Uterus (tissue), 4 donors: ENCODE measurements around the gene RNF126. TPM values are rescaled to one million over a fixed set of nuclear protein-coding genes. Genes with fewer than 3 reads are reported as not detected.

Source experiments
- DNase-seq, 2 donors: peaks; one replicate each; pipeline ENCODE4 v3.0.0-alpha.2; 2019 to 2020
- H3K27ac ChIP-seq, 2 donors: fragments of 200-600 bp; sonication (generic); 1 replicate in 1 of 2; 2 replicates in 1 of 2; pipeline ENCODE4 v1.5.1; 2016 to 2018
- H3K27me3 ChIP-seq, 2 donors: fragments of 200-600 bp; sonication (generic); one replicate each; pipeline ENCODE4 v1.5.1; 2018 to 2019; ENCODE audit warnings: control low read depth in 1 of 2
- H3K36me3 ChIP-seq, 2 donors: fragments of 200-600 bp; sonication (generic); one replicate each; pipeline ENCODE4 v1.5.1; 2019; ENCODE audit warnings: control low read depth in 1 of 2
- H3K4me1 ChIP-seq, 2 donors: fragments of 200-600 bp; sonication (generic); one replicate each; pipeline ENCODE4 v1.5.1; 2018 to 2019; ENCODE audit warnings: control low read depth in 1 of 2
- H3K4me3 ChIP-seq, 2 donors: fragments of 200-600 bp; sonication (generic); 1 replicate in 1 of 2; 2 replicates in 1 of 2; pipeline ENCODE4 v1.5.1; 2018 to 2019; ENCODE audit warnings: mild to moderate bottlenecking in 1 of 2
- H3K9me3 ChIP-seq, 2 donors: fragments of 200-600 bp; sonication (generic); one replicate each; pipeline ENCODE4 v1.5.1; 2019; ENCODE audit warnings: control low read depth in 1 of 2
- POLR2A ChIP-seq, 2 donors: fragments of 450-650 bp; IDR thresholded peaks; one replicate each; pipeline ENCODE4 v1.6.1; 2016; ENCODE audit warnings: antibody characterized with exemption in 2 of 2, mild to moderate bottlenecking in 1 of 2, moderate library complexity in 1 of 2
- intact Hi-C: fragments of 100-400 bp; cut with DNase I; formaldehyde crosslinking; loops from one replicate; pipeline ENCODE4 v1.15.1; 2023; ENCODE audit warnings: low total_unique reads
- total RNA-seq, 4 donors: library from RNA; depleted of rRNA in 3 of 4; stranded (reverse); fragments of >200 nt in 3 of 4; gene quantifications; one replicate each; pipeline versions ENCODE4 v1.1.0 to v1.2.4, GENCODE V29; 2014 to 2023
- TF ChIP-seq, protein P1 (sequence below), 4 experiments: fragments of 200-600 bp in 2 of 4; fragments of 450-650 bp in 2 of 4; sonication (generic) in 2 of 4; IDR thresholded peaks; one replicate each; pipeline ENCODE4 v1.5.1; 2016 to 2019; ENCODE audit warnings: antibody characterized with exemption in 4 of 4, mild to moderate bottlenecking in 2 of 4, moderate library complexity in 1 of 4
- donor health status: DM: yes; HTN: yes; CAD: no.

The RNF126 gene
- total RNA-seq, 4 donors from 2014 or later: 9.5 to 44.3 (median 18.2) TPM

DNA sequence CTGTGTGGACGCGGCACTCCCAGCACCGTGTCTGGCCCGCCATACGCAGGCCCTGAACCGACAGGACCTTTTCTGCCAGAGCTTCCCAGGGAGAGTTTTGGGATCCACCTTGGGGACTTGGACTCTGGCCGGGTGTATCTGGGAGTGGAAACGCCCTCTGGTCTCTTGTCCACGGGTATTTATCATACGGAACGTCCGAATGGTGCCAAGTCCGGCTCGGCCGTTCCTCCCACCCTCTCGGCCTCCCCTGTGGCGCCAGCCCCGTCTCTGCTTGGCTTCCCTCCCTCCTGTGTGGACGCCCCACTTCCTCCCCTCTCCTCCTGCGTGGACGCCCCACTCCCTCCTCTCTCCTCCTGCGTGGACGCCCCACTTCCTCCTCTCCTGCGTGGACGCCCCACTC, 61.2 kb downstream of the RNF126 start:
- no peak for DNase-seq
- Histone ChIP-seq H3K4me3 (no peak overlapping the region), H3K27me3 (no peaks in the 10 kb centered on the region), H3K9me3 (no peaks in the 10 kb centered on the region), H3K36me3 (no peaks in the 10 kb centered on the region), H3K27ac (no peak overlapping the region), H3K4me1 (no peaks in the 10 kb centered on the region)
- TF ChIP-seq, protein P1, sequence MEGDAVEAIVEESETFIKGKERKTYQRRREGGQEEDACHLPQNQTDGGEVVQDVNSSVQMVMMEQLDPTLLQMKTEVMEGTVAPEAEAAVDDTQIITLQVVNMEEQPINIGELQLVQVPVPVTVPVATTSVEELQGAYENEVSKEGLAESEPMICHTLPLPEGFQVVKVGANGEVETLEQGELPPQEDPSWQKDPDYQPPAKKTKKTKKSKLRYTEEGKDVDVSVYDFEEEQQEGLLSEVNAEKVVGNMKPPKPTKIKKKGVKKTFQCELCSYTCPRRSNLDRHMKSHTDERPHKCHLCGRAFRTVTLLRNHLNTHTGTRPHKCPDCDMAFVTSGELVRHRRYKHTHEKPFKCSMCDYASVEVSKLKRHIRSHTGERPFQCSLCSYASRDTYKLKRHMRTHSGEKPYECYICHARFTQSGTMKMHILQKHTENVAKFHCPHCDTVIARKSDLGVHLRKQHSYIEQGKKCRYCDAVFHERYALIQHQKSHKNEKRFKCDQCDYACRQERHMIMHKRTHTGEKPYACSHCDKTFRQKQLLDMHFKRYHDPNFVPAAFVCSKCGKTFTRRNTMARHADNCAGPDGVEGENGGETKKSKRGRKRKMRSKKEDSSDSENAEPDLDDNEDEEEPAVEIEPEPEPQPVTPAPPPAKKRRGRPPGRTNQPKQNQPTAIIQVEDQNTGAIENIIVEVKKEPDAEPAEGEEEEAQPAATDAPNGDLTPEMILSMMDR (IDR thresholded peaks at IDR 0.05): no peak
- no peak for TF ChIP-seq POLR2A (IDR thresholded peaks at IDR 0.05)
- intact Hi-C loops: no loop called here

DNA sequence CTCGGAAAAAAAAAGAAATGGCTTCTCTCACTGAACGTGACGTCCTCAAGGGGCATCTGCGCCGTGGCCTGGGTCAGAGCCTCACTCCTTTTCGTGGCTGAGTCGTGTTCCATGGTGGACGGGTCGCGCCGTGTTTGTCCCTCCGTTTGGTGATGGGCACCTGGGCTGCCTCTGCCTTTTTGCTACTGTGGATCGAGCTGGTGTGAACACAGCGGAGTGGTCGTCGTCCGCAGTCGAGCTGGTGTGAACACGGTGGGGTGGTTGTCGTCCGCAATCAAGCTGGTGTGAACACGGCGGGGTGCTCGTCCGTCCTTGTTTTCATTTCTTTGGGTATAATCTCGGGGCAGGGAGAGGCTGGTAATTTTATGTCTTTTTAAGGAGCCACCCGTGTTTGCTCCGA, 61.7 kb downstream of the RNF126 start:
- intact Hi-C loops: no loop called here
- Histone ChIP-seq H3K4me1 (no peaks in the 10 kb centered on the region), H3K36me3 (no peaks in the 10 kb centered on the region), H3K27me3 (no peaks in the 10 kb centered on the region), H3K27ac (no peak overlapping the region), H3K9me3 (no peaks in the 10 kb centered on the region), H3K4me3 (no peak overlapping the region)
- TF ChIP-seq, protein P1 (IDR thresholded peaks at IDR 0.05): no peak
- no peak for TF ChIP-seq POLR2A (IDR thresholded peaks at IDR 0.05)
- no peak for DNase-seq

Other genes with a start within 250 kb of the RNF126 start
- gene SHC2, start 202.2 kb downstream of the RNF126 start, total RNA-seq: 10 to 100 TPM in 2 of 4 donors, 1 to 10 TPM in 2; 2.9 to 43.6 (median 8.4) TPM
- 1 to 10 TPM in 1 of 4 donors, under 1 TPM in 1, not detected in 2; 0.34 to 2.7 TPM for gene MADCAM1, start 166.7 kb downstream of the RNF126 start, total RNA-seq
- 10 to 100 TPM; 12.6 to 37.5 (median 29.9) TPM for gene TPGS1, start 155.7 kb downstream of the RNF126 start, total RNA-seq
- gene CDC34, start 131.5 kb downstream of the RNF126 start, total RNA-seq: 100 to 1,000 TPM in 2 of 4 donors, 10 to 100 TPM in 2; 44.4 to 459 (median 101) TPM
- gene GZMM, start 119.2 kb downstream of the RNF126 start, total RNA-seq: 1 to 10 TPM in 1 of 4 donors, under 1 TPM in 1, not detected in 2; 0.62 to 1.6 TPM
- 100 to 1,000 TPM; 211 to 305 (median 280) TPM for gene BSG, start 90.6 kb downstream of the RNF126 start, total RNA-seq
- gene HCN2, start 73.3 kb downstream of the RNF126 start, total RNA-seq: under 1 TPM in 1 of 4 donors, not detected in 3; 0.83 TPM
- gene POLRMT, start 29.7 kb downstream of the RNF126 start, total RNA-seq: 10 to 100 TPM; 10.5 to 42.0 (median 24.1) TPM
- 1 to 10 TPM in 1 of 4 donors, not detected in 3; 1.4 TPM for gene FGF22, start 23.3 kb downstream of the RNF126 start, total RNA-seq
- 10 to 100 TPM; 25.3 to 71.7 (median 37.3) TPM for gene FSTL3, start 13.2 kb upstream of the RNF126 start, total RNA-seq
- not detected for gene PRSS57, start 32.2 kb upstream of the RNF126 start, total RNA-seq
- gene PALM, start 45.7 kb upstream of the RNF126 start, total RNA-seq: 10 to 100 TPM; 12.6 to 91.0 (median 42.2) TPM
- 1 to 10 TPM in 1 of 4 donors, under 1 TPM in 3; 0.26 to 5.5 (median 0.39) TPM for gene MISP, start 87.9 kb upstream of the RNF126 start, total RNA-seq
- 100 to 1,000 TPM in 2 of 4 donors, 10 to 100 TPM in 2; 45.0 to 278 (median 106) TPM for gene PTBP1, start 134.2 kb upstream of the RNF126 start, total RNA-seq
- 1 to 10 TPM in 1 of 4 donors, not detected in 3; 3.4 TPM for gene PLPPR3, start 158.7 kb upstream of the RNF126 start, total RNA-seq
- 1 to 10 TPM in 1 of 4 donors, under 1 TPM in 1, not detected in 2; 0.85 to 2.6 TPM for gene AZU1, start 164.6 kb upstream of the RNF126 start, total RNA-seq
- gene PRTN3, start 177.8 kb upstream of the RNF126 start, total RNA-seq: 1 to 10 TPM in 1 of 4 donors, not detected in 3; 2.9 TPM
- gene ELANE, start 189.1 kb upstream of the RNF126 start, total RNA-seq: 1 to 10 TPM in 1 of 4 donors, not detected in 3; 3.4 TPM
- gene CFD, start 196.4 kb upstream of the RNF126 start, total RNA-seq: 100 to 1,000 TPM in 1 of 4 donors, 10 to 100 TPM in 1, 1 to 10 TPM in 2; 3.2 to 233 (median 50.2) TPM
- gene MED16, start 230.0 kb upstream of the RNF126 start, total RNA-seq: 10 to 100 TPM; 12.0 to 69.1 (median 43.1) TPM
- gene RNU6-9, start 230.3 kb upstream of the RNF126 start, total RNA-seq: not detected